ENCODE measurements around the gene CLCC1.
A peak's percentile ranks its signal among the peaks of the same experiment; 100 is the strongest.
"Not testable (repeated sequence)": the region's sequence is repeated elsewhere in the genome, so short reads cannot be mapped to it uniquely, and the experiment has no call there.

The CLCC1 gene, protein sequence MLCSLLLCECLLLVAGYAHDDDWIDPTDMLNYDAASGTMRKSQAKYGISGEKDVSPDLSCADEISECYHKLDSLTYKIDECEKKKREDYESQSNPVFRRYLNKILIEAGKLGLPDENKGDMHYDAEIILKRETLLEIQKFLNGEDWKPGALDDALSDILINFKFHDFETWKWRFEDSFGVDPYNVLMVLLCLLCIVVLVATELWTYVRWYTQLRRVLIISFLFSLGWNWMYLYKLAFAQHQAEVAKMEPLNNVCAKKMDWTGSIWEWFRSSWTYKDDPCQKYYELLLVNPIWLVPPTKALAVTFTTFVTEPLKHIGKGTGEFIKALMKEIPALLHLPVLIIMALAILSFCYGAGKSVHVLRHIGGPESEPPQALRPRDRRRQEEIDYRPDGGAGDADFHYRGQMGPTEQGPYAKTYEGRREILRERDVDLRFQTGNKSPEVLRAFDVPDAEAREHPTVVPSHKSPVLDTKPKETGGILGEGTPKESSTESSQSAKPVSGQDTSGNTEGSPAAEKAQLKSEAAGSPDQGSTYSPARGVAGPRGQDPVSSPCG

DNA sequence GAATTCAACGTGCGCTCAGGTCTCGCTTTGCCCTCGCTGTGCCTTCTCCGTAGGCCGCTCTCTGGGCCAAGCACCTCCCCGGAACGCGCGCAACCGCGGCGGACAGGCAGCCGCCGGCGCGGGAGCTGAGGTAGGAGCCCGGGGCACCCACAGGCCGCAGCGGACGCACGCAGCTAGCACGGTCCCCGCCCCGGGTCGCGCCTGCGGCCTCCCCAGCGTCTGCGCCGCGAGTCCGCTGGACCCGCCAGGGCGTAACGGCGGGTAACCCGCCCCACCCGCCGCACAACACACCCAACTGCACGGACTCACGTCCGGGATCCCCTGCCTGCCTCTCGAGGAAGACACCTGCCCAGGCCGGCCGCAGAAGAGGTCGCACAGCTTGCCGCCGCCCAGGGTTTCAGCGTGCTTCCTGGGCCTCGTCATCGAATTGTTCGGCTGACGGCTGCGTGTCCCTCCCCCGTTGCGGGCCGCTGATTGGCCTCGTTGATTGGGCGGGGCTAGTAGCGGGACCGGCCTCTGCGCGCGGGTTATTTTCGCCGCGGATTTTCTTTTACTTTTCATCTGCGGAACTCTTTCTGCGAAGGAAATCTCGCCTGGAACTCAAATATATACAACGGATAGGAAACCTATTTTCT, at the start of gene CLCC1:
Gene CLCC1 (minus strand): TSS at position 433 of the 635 bp plus-strand sequence. CDS start 13,047 bp downstream, outside the sequence.
- POLR2A ChIA-PET (ENCODE audit: low non-redundant PET) = interaction anchor here (0.7 kb wide), 2 partner anchors 53 to 468 kb away, joined by 3 to 4 read pairs; no protein-coding TSS in a partner anchor

DNA sequence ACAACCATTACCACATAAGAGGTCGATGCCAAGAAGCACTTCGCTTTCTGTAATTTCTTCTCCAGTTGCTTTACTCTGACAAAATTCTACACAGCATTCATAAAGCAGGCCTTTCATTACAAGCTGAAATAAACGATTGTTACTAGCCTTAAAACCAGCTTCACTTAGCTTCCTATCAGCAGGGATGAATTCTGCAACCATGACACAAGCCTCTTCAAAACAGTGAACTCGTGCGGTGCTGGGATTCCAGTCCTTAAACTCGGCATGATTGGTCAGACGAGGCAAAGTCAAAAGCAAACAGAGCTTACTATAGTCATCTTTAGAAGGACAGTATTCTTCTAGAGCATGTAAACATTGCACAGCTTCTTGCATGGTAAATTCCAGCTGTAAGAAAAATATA, 48.1 kb upstream of the CLCC1 start:
- CTCF ChIA-PET = interaction anchor here (0.8 kb wide), 1 partner anchor 78 kb away, joined by 5 read pairs; no protein-coding TSS in a partner anchor
- TF ChIP-seq, protein P1, sequence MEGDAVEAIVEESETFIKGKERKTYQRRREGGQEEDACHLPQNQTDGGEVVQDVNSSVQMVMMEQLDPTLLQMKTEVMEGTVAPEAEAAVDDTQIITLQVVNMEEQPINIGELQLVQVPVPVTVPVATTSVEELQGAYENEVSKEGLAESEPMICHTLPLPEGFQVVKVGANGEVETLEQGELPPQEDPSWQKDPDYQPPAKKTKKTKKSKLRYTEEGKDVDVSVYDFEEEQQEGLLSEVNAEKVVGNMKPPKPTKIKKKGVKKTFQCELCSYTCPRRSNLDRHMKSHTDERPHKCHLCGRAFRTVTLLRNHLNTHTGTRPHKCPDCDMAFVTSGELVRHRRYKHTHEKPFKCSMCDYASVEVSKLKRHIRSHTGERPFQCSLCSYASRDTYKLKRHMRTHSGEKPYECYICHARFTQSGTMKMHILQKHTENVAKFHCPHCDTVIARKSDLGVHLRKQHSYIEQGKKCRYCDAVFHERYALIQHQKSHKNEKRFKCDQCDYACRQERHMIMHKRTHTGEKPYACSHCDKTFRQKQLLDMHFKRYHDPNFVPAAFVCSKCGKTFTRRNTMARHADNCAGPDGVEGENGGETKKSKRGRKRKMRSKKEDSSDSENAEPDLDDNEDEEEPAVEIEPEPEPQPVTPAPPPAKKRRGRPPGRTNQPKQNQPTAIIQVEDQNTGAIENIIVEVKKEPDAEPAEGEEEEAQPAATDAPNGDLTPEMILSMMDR (conservative IDR thresholded peaks at IDR 0.05; ENCODE audit: low read depth) = no peak
- H3K27ac ChIP-seq = no peak overlapping the region
- POLR2A ChIA-PET (ENCODE audit: low non-redundant PET) = no interaction called here
- no peak for DNase-seq (ENCODE audit: low spot score)

More for the DNA sequence above, at the start of gene CLCC1:
- H3K27ac ChIP-seq = peak within 1 kb of the TSS; percentile 97
- CTCF ChIA-PET = interaction anchor here (0.6 to 0.7 kb wide), 2 partner anchors 45 to 48 kb away, joined by 3 read pairs; no protein-coding TSS in a partner anchor
- TF ChIP-seq, protein P1 (conservative IDR thresholded peaks at IDR 0.05; ENCODE audit: low read depth) = no peak
- DNase-seq (ENCODE audit: low spot score) = peak; percentile 95

DNA sequence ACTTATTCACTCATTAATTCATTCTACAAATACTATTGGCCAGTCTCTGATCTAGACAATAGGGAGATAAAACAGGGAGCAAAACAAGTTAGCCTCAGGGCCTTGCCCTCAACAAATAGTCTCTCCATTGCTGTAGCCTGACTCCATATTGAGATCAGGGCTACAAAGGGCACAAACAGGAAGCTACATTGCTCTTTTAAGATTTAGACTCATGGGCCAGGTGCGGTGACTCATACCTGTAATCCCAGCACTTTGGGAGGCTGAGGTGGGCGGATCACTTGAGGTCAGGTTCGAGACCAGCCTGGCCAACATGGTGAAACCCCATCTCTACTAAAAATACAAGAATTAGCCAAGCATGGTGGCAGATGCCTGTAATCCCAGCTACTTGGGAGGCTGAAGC, 33.3 kb upstream of the CLCC1 start:
- CTCF ChIA-PET; POLR2A ChIA-PET (ENCODE audit: low non-redundant PET); DNase-seq (ENCODE audit: low spot score); H3K27ac ChIP-seq: not testable (repeated sequence)

DNA sequence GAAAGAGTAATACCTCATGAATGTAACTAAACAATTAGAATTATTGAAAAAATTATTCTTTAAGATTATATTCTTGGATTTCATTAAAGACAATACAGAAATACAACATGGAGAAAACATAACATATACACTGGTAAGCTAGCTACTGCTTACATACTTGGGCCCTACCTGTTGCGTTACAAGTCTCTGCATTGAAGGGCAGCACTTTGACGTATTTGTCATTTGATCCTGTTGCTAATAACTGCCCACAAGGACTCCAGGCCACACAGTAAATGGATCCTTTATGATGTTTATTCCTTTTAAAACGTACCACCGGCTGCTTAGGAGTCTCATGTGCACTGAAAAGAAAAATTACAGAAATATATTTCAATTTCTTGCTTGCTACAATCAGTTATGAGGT, 19.8 kb upstream of the CLCC1 start:
- POLR2A ChIA-PET (ENCODE audit: low non-redundant PET) = no interaction called here
- no peak for DNase-seq (ENCODE audit: low spot score)
- H3K27ac ChIP-seq = no peak overlapping the region
- TF ChIP-seq, protein P1 (conservative IDR thresholded peaks at IDR 0.05; ENCODE audit: low read depth) = no peak
- CTCF ChIA-PET = no interaction called here

DNA sequence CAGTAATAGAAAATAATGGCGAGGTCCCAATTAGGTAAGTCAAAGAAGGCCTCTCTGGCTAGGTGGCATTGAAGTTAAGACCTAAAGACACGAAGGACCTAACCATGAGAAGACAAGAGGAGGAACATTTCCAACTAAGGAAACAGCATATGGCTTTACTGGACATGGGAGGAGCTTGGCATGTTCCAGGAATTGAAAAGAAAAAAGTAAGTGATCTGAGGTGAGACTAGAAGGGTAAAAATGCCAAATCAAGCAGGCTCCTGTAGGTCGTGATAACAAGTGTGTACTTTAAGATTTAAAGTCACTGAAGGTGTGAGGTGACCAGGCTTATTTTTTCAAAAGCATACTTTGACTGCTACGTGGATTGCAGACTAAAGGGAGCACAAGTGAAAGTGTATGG, 13.4 kb upstream of the CLCC1 start:
- TF ChIP-seq, protein P1 (conservative IDR thresholded peaks at IDR 0.05; ENCODE audit: low read depth) = no peak
- ChIA-PET POLR2A (ENCODE audit: low non-redundant PET) (no interaction called here), CTCF (no interaction called here)
- DNase-seq (ENCODE audit: low spot score) = no peak
- H3K27ac ChIP-seq = no peak overlapping the region

DNA sequence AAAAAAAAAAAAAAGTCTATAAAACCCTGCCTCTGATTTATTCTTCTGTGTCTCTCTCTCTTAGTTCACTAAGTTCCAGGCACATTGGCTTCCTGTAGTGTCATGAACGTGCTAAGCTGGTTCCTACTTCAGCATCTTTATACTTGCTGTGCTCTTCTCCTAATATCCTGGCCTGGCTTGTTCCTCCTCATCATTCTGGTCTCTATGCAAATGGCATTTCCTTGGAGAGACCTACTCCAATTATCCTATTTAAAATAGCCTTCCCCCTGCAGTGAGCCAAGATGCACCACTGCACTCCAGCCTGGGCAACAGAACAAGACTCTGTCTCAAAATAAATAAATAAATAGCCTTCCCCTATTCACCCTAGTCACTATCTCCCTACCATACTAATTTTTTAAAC, 9.7 kb upstream of the CLCC1 start:
- ChIA-PET POLR2A (ENCODE audit: low non-redundant PET) (no interaction called here), CTCF (interaction anchor here (0.6 to 0.7 kb wide), 2 partner anchors 54 to 240 kb away, joined by 3 read pairs; no protein-coding TSS in a partner anchor)
- H3K27ac ChIP-seq = no peak overlapping the region
- DNase-seq (ENCODE audit: low spot score) = no peak
- TF ChIP-seq, protein P1 (conservative IDR thresholded peaks at IDR 0.05; ENCODE audit: low read depth) = no peak

Data from RWPE1 (cell line).